AML-193 (cell line): ENCODE measurements around the gene ABCC10.

Source experiments
- DNase-seq, 2 experiments: peaks; one replicate each; lab custom pipeline; 2025; lab: John Stamatoyannopoulos, UW

The ABCC10 gene

GRCh38 chr6:43471399-43471798 lies 44.1 kb downstream of the ABCC10 start:
- DNase-seq, result no peak

- no peak for DNase-seq
Observed at GRCh38 chr6:43472515-43472914, 45.2 kb downstream of the ABCC10 start.

GRCh38 chr6:43475516-43475915 lies 48.2 kb downstream of the ABCC10 start:
- no peak for DNase-seq

GRCh38 chr6:43476746-43477145 lies 49.4 kb downstream of the ABCC10 start:
- peak; percentile 19 to 33 for DNase-seq

- DNase-seq, result peak; percentile 71 to 75
Observed at GRCh38 chr6:43477235-43478007, 50.1 kb downstream of the ABCC10 start, which contains the start of gene TJAP1. Gene TJAP1 (plus strand): TSS chr6:43477570. CDS start chr6:43499002, 21,432 bp downstream.

- DNase-seq, result no peak
Observed at GRCh38 chr6:43478008-43478372, 50.6 kb downstream of the ABCC10 start.

GRCh38 chr6:43481075-43481474 lies 53.7 kb downstream of the ABCC10 start:
- DNase-seq, result peak in 1 of 2 experiments; percentile 20

- no peak for DNase-seq
Observed at GRCh38 chr6:43481591-43482236, 54.4 kb downstream of the ABCC10 start.

GRCh38 chr6:43488667-43489276 lies 61.4 kb downstream of the ABCC10 start:
- no peak for DNase-seq

- DNase-seq, result no peak
Observed at GRCh38 chr6:43489277-43490072, 62.1 kb downstream of the ABCC10 start.

- no peak for DNase-seq
Observed at GRCh38 chr6:43490523-43490939, 63.2 kb downstream of the ABCC10 start.

GRCh38 chr6:43491750-43492661 lies 64.7 kb downstream of the ABCC10 start:
- DNase-seq, result no peak

GRCh38 chr6:43492673-43493072 lies 65.3 kb downstream of the ABCC10 start:
- DNase-seq, result no peak

- DNase-seq, result no peak
Observed at GRCh38 chr6:43493230-43493629, 65.9 kb downstream of the ABCC10 start.

- DNase-seq, result no peak
Observed at GRCh38 chr6:43493833-43494232, 66.5 kb downstream of the ABCC10 start.

GRCh38 chr6:43494321-43494720 lies 67.0 kb downstream of the ABCC10 start:
- DNase-seq, result no peak

GRCh38 chr6:43494766-43495165 lies 67.4 kb downstream of the ABCC10 start:
- DNase-seq, result no peak

- no peak for DNase-seq
Observed at GRCh38 chr6:43495409-43495941, 68.1 kb downstream of the ABCC10 start.

- no peak for DNase-seq
Observed at GRCh38 chr6:43496370-43497128, 69.2 kb downstream of the ABCC10 start.

- no peak for DNase-seq
Observed at GRCh38 chr6:43497129-43497396, 69.7 kb downstream of the ABCC10 start.
